Parathyroid adenoma (tissue), 2 donors: ENCODE results near the gene BIRC2.

Source experiments
- H2AFZ ChIP-seq: fragments of 300-600 bp; sonication (generic); one replicate; pipeline ENCODE4 v1.7.0; 2017; ENCODE audit warnings: antibody characterized with exemption, mild to moderate bottlenecking
- H3K27ac ChIP-seq: fragments of 300-600 bp; sonication (generic); one replicate; pipeline ENCODE4 v1.7.0; 2017
- H3K27me3 ChIP-seq: fragments of 300-600 bp; sonication (generic); one replicate; pipeline ENCODE4 v1.7.0; 2017; ENCODE audit warnings: low read length; ENCODE audit not compliant: control insufficient read depth, insufficient read depth
- H3K36me3 ChIP-seq: fragments of 300-600 bp; sonication (generic); one replicate; pipeline ENCODE4 v1.7.0; 2017; ENCODE audit warnings: low read length; ENCODE audit not compliant: control insufficient read depth, insufficient read depth
- H3K4me1 ChIP-seq: fragments of 300-600 bp; sonication (generic); one replicate; pipeline ENCODE4 v1.7.0; 2017; ENCODE audit warnings: control low read depth
- H3K4me2 ChIP-seq: fragments of 300-600 bp; sonication (generic); one replicate; pipeline ENCODE4 v1.7.0; 2017; ENCODE audit warnings: low read length
- H3K4me3 ChIP-seq: fragments of 300-600 bp; sonication (generic); one replicate; pipeline ENCODE4 v1.7.0; 2017; ENCODE audit warnings: low read depth, low read length
- H3K79me2 ChIP-seq: fragments of 300-600 bp; sonication (generic); one replicate; pipeline ENCODE4 v1.7.0; 2017; ENCODE audit warnings: control low read depth
- H3K9ac ChIP-seq: fragments of 300-600 bp; sonication (generic); one replicate; pipeline ENCODE4 v1.7.0; 2017; ENCODE audit warnings: mild to moderate bottlenecking
- H3K9me3 ChIP-seq: fragments of 300-600 bp; sonication (generic); one replicate; pipeline ENCODE4 v1.7.0; 2017; ENCODE audit warnings: low read length; ENCODE audit not compliant: control insufficient read depth
- TF ChIP-seq, protein P1 (sequence below): fragments of 300-600 bp; sonication (generic); IDR thresholded peaks from one replicate; pipeline ENCODE4 v1.7.0; 2017; ENCODE audit warnings: antibody characterized with exemption, mild to moderate bottlenecking
- donor health status: primary hyperparathyroidism.

BIRC2 gene

DNA sequence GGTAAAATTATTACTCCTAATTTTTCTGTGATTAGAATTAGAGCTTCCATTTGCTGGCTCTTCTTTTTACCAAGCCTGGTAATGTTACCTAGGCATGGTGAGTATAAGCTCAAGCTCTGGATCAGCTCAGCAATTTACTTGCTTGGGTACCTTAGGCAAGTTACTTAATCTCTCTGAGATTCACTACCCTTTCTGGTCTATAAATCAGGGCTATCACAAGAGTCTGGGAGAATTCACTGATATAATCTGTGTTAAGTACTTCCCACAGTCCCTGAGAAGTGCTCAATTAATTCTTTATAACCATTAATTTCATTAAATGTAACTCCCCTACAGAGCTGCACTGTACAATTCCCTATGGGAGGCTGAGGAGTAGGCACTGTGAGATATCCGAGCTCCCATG is 61.3 kb downstream of the BIRC2 start:
- Histone ChIP-seq H3K4me3 (no peak overlapping the region), H3K4me2 (no peak overlapping the region), H2AFZ (no peak overlapping the region), H3K27me3 (no peaks in the 10 kb centered on the region), H3K79me2 (no peaks in the 10 kb centered on the region), H3K27ac (no peak overlapping the region), H3K36me3 (no peaks in the 10 kb centered on the region), H3K4me1 (no peaks in the 10 kb centered on the region), H3K9ac (no peak overlapping the region), H3K9me3 (no peaks in the 10 kb centered on the region)
- TF ChIP-seq, protein P1, sequence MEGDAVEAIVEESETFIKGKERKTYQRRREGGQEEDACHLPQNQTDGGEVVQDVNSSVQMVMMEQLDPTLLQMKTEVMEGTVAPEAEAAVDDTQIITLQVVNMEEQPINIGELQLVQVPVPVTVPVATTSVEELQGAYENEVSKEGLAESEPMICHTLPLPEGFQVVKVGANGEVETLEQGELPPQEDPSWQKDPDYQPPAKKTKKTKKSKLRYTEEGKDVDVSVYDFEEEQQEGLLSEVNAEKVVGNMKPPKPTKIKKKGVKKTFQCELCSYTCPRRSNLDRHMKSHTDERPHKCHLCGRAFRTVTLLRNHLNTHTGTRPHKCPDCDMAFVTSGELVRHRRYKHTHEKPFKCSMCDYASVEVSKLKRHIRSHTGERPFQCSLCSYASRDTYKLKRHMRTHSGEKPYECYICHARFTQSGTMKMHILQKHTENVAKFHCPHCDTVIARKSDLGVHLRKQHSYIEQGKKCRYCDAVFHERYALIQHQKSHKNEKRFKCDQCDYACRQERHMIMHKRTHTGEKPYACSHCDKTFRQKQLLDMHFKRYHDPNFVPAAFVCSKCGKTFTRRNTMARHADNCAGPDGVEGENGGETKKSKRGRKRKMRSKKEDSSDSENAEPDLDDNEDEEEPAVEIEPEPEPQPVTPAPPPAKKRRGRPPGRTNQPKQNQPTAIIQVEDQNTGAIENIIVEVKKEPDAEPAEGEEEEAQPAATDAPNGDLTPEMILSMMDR: no peak

DNA sequence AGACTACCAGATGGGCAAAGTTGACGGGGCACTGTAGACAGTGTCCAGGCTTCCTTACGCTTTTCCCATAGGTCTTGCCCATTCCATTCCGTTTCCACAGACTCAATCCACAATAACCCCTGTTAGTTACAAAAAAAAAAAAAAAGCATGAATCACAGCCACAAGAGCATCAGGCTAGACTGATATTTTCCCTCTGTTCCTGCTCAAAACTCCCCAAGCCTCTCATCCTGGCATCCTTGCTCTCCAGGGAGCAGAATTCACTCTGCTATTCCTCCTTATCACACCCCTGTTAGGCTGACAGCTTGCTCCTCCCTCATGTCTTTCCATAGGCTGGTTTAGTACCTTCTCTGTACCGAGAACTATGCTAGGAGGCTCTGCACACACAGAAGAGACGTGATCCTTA is 63.4 kb downstream of the BIRC2 start:
- Histone ChIP-seq H3K9ac (no peak overlapping the region), H3K4me3 (no peak overlapping the region), H3K9me3 (no peaks in the 10 kb centered on the region), H3K4me1 (no peaks in the 10 kb centered on the region), H3K27me3 (no peaks in the 10 kb centered on the region), H3K79me2 (no peaks in the 10 kb centered on the region), H2AFZ (no peak overlapping the region), H3K4me2 (no peak overlapping the region), H3K36me3 (no peaks in the 10 kb centered on the region), H3K27ac (no peak overlapping the region)
- TF ChIP-seq, protein P1: no peak

DNA sequence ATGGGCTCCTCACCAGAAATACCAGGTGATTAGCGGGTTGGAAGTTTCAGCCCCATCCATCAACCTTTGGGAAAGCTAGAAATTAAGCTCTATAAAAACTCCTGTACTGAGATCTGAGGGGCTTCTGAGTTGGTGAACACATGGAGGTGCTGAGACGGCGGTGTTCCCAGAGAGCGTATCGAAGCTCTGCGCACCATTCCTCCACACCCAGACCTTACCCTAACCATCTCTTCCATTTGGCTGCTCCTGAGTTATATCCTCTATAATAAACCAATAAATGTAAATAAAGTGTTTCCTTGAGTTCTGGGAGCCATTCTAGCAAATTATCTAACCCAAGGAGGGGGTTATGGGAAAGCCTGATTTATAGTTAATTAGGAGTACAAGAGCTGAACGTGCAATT is 64.1 kb downstream of the BIRC2 start:
- Histone ChIP-seq H3K4me2 (no peak overlapping the region), H3K9ac (no peak overlapping the region), H3K4me3 (no peak overlapping the region), H2AFZ (no peak overlapping the region), H3K9me3 (no peaks in the 10 kb centered on the region), H3K4me1 (no peaks in the 10 kb centered on the region), H3K27me3 (no peaks in the 10 kb centered on the region), H3K79me2 (no peaks in the 10 kb centered on the region), H3K27ac (no peak overlapping the region), H3K36me3 (no peaks in the 10 kb centered on the region)
- TF ChIP-seq, protein P1: no peak

DNA sequence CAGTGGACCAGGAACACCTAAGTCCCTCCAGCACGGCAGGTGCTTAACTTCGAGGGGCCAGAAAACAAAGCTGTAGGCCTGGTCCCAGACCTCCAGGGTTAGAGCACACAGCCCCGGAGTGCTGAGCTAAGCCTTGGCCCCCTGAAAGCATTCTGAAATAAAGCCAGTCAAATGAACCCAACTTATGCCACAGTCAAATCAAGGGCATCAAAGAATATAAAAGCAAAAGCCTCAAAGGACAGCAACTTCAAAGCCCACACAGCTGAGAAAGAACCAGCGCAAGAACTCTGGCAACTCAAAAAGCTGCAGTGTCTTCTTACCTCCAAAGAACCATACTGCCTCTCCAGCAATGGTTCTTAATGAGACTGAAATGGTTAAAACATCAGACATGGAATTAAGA is 66.5 kb downstream of the BIRC2 start:
- Histone ChIP-seq H3K36me3 (no peaks in the 10 kb centered on the region), H2AFZ (no peak overlapping the region), H3K79me2 (no peaks in the 10 kb centered on the region), H3K27me3 (no peaks in the 10 kb centered on the region), H3K4me3 (no peak overlapping the region), H3K9ac (no peak overlapping the region), H3K27ac (no peak overlapping the region), H3K4me2 (no peak overlapping the region), H3K9me3 (no peaks in the 10 kb centered on the region), H3K4me1 (no peaks in the 10 kb centered on the region)
- TF ChIP-seq, protein P1: no peak

DNA sequence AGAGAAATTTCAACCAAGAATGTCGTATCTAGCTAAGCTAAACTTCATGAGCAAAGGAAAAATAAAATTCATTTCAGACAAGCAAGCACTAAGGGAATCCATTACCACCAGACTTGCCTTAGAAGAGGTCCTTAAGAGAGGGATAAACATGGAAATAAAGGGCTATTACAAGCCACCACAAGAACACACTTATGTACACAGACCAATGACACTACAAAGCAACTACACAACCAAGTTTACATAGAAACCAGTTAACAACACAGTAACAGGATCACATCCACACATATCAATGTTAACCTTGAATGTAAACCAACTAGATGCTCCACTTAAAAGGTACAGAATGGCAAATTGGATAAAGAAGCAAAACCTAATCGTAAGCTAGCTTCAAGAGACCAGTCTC is 67.5 kb downstream of the BIRC2 start:
- Histone ChIP-seq H3K27me3 (no peaks in the 10 kb centered on the region), H3K9ac (no peak overlapping the region), H3K36me3 (no peaks in the 10 kb centered on the region), H3K27ac (no peak overlapping the region), H3K4me3 (no peak overlapping the region), H3K79me2 (no peaks in the 10 kb centered on the region), H3K9me3 (no peaks in the 10 kb centered on the region), H2AFZ (no peak overlapping the region), H3K4me1 (no peaks in the 10 kb centered on the region), H3K4me2 (no peak overlapping the region)
- TF ChIP-seq, protein P1: no peak
